Adrenal gland (tissue), 12 donors: Measurements from ENCODE around the gene EYA4. TPM values are rescaled to one million over a fixed set of nuclear protein-coding genes. Genes with fewer than 3 reads are reported as not detected.

Experiments used
- DNase-seq, 7 donors: peaks; one replicate each; pipeline ENCODE4 v3.0.0-alpha.2; 2019 to 2020
- H3K27ac ChIP-seq, 5 donors: fragments of 200-600 bp; sonication (generic) in 4 of 5; 1 replicate in 3 of 5; 2 replicates in 2 of 5; pipeline versions ENCODE4 v1.5.1 to v1.8.0; 2016 to 2020; ENCODE audit warnings: mild to moderate bottlenecking in 1 of 5
- H3K27me3 ChIP-seq: fragments of 200-600 bp; 2 replicates; pipeline ENCODE4 v1.8.0; 2021
- H3K36me3 ChIP-seq, 2 donors: fragments of 200-600 bp; replicated peaks in 1 of 2; 1 replicate in 1 of 2; 2 replicates in 1 of 2; pipeline versions ENCODE4 v1.5.1 to v1.8.0; 2018 to 2022
- H3K4me1 ChIP-seq, 2 donors: fragments of 200-600 bp; replicated peaks in 1 of 2; 1 replicate in 1 of 2; 2 replicates in 1 of 2; pipeline versions ENCODE4 v1.5.1 to v1.8.0; 2018 to 2021
- H3K4me3 ChIP-seq, 4 donors: fragments of 200-600 bp; sonication (generic) in 3 of 4; one replicate each; pipeline ENCODE4 v1.5.1; 2016 to 2018
- H3K9me3 ChIP-seq, 3 donors: fragments of 200-600 bp; sonication (generic) in 1 of 3; replicated peaks in 1 of 3; 1 replicate in 2 of 3; 2 replicates in 1 of 3; pipeline versions ENCODE4 v1.5.1 to v1.8.0; 2016 to 2021
- POLR2A ChIP-seq, 2 donors: fragments of 450-650 bp; IDR thresholded peaks; one replicate each; pipeline ENCODE4 v1.6.1; 2017; ENCODE audit warnings: antibody characterized with exemption in 2 of 2, mild to moderate bottlenecking in 2 of 2, moderate library complexity in 1 of 2
- WGBS, 4 donors: extraction: QIAGEN DNeasy Blood & Tissue Kit in 2 of 4; methylation state at CpG; one replicate each; pipeline versions ENCODE4 v1.1.5 to v1.1.7; 2013 to 2017; 5-methylcytosine and 5-hydroxymethylcytosine counted together
- intact Hi-C, 2 donors: fragments of 100-400 bp; cut with DNase I; formaldehyde crosslinking; loops; one replicate each; pipeline versions ENCODE4 v1.14.1 to v1.15.0; 2022 to 2023
- polyA plus RNA-seq, 3 donors: library from polyadenylated mRNA; stranded (reverse); fragments of 200-250 nt in 2 of 3; fragments of 350-450 nt in 1 of 3; fragmentation: Illumina TruSeq in 1 of 3; extraction: RNeasy Lipid Tissue Mini Kit (QIAGEN cat#74804) in 1 of 3; gene quantifications; one replicate each; pipeline ENCODE4 v1.2.3, GENCODE V29; 2013 to 2014
- total RNA-seq, 9 donors: library from RNA; depleted of rRNA in 4 of 9; stranded (reverse); fragments of >200 nt in 4 of 9; fragments of 120-200 nt in 1 of 9; fragmentation: NEBNext Ultra II Directional in 1 of 9; extraction: Animal tissue kit (Norgen Biotek cat#: 25700) in 1 of 9; gene quantifications; one replicate each; pipeline versions ENCODE4 v1.1.0 to v1.2.4, GENCODE V29; 2013 to 2023
- TF ChIP-seq, protein P1 (sequence below), 6 experiments: fragments of 450-650 bp in 4 of 6; fragments of 200-600 bp in 2 of 6; sonication (generic) in 1 of 6; IDR thresholded peaks; 1 replicate in 5 of 6; 2 replicates in 1 of 6; pipeline versions ENCODE4 v1.5.1 to v1.8.0; 2016 to 2021; ENCODE audit warnings: antibody characterized with exemption in 6 of 6, mild to moderate bottlenecking in 2 of 6, moderate library complexity in 1 of 6
- donor health status: healthy with polysubstance abuse.
- donor health status: Bipolar disorder and iron deficiency.
- donor health status: DM: yes; HTN: yes; CAD: no.
- donor health status: DM: no; HTN: no; CAD: no.
- donor health status: DM: no; HTN: no; CAD: no.
- donor health status: DM: yes; HTN: yes; CAD: no.

EYA4 gene
- total and polyA plus RNA-seq, 12 donors = 0.17 to 6.3 (median 1.6) TPM

GRCh38 chr6:133201231-133201630, 39.9 kb upstream of the EYA4 start:
- intact Hi-C loops = no loop called here
- Histone ChIP-seq H3K4me3 (no peak overlapping the region), H3K9me3 (no peaks in the 10 kb centered on the region), H3K36me3 (no peaks in the 10 kb centered on the region), H3K27me3 (no peaks in the 10 kb centered on the region), H3K27ac (no peak overlapping the region), H3K4me1 (no peaks in the 10 kb centered on the region)
- no peak for DNase-seq
- TF ChIP-seq POLR2A (IDR thresholded peaks at IDR 0.05) = no peak
- TF ChIP-seq, protein P1, sequence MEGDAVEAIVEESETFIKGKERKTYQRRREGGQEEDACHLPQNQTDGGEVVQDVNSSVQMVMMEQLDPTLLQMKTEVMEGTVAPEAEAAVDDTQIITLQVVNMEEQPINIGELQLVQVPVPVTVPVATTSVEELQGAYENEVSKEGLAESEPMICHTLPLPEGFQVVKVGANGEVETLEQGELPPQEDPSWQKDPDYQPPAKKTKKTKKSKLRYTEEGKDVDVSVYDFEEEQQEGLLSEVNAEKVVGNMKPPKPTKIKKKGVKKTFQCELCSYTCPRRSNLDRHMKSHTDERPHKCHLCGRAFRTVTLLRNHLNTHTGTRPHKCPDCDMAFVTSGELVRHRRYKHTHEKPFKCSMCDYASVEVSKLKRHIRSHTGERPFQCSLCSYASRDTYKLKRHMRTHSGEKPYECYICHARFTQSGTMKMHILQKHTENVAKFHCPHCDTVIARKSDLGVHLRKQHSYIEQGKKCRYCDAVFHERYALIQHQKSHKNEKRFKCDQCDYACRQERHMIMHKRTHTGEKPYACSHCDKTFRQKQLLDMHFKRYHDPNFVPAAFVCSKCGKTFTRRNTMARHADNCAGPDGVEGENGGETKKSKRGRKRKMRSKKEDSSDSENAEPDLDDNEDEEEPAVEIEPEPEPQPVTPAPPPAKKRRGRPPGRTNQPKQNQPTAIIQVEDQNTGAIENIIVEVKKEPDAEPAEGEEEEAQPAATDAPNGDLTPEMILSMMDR (IDR thresholded peaks at IDR 0.05) = no peak
- WGBS, 4 donors = 77 to 89% (median 86%) methylated on average over 4 of the region's 4 CpGs

- no peak for DNase-seq
- Histone ChIP-seq H3K36me3 (no peaks in the 10 kb centered on the region), H3K4me1 (no peaks in the 10 kb centered on the region), H3K9me3 (no peaks in the 10 kb centered on the region), H3K27me3 (no peaks in the 10 kb centered on the region), H3K27ac (no peak overlapping the region), H3K4me3 (no peak overlapping the region)
- intact Hi-C loops = no loop called here
- 62 to 79% (median 77%) methylated on average over 4 of the region's 4 CpGs for WGBS, 4 donors
- TF ChIP-seq, protein P1 (IDR thresholded peaks at IDR 0.05) = no peak
- no peak for TF ChIP-seq POLR2A (IDR thresholded peaks at IDR 0.05)
Measured at GRCh38 chr6:133202610-133203343, 38.4 kb upstream of the EYA4 start.

- Histone ChIP-seq H3K4me1 (no peaks in the 10 kb centered on the region), H3K9me3 (no peaks in the 10 kb centered on the region), H3K4me3 (no peak overlapping the region), H3K27ac (no peak overlapping the region), H3K27me3 (no peaks in the 10 kb centered on the region), H3K36me3 (no peaks in the 10 kb centered on the region)
- 67 to 74% (median 70%) methylated on average over 5 of the region's 5 CpGs for WGBS, 4 donors
- no peak for TF ChIP-seq POLR2A (IDR thresholded peaks at IDR 0.05)
- TF ChIP-seq, protein P1 (IDR thresholded peaks at IDR 0.05) = no peak
- DNase-seq = no peak
- intact Hi-C loops = no loop called here
Measured at GRCh38 chr6:133203344-133203697, 37.8 kb upstream of the EYA4 start.

DNA sequence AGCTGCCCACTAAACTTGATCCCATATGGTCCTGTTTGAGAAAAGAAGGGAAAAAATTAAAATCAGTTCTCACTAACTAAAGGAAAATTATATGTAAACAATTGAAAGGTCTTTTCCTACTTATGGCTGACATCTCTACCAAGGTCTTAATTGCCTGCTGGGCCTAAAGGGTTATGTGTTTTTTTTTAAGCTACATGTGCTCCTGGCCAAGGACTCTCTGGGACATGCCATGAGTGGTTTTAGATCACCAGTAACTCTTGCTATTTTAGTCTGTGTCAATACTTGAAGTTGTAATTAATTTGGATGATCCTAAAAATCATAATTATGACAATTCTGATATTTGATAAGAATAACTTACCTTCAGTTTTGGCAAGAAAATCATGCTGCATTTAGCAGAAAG, 35.9 kb upstream of the EYA4 start:
- TF ChIP-seq POLR2A (IDR thresholded peaks at IDR 0.05) = no peak
- TF ChIP-seq, protein P1 (IDR thresholded peaks at IDR 0.05) = no peak
- DNase-seq = no peak
- Histone ChIP-seq H3K9me3 (no peaks in the 10 kb centered on the region), H3K27me3 (no peaks in the 10 kb centered on the region), H3K27ac (no peak overlapping the region), H3K36me3 (no peaks in the 10 kb centered on the region), H3K4me1 (no peaks in the 10 kb centered on the region), H3K4me3 (no peak overlapping the region)
- intact Hi-C loops = no loop called here
